ENCODE data around the gene GSX1.
"Not testable (repeated sequence)": the region's sequence is repeated elsewhere in the genome, so short reads cannot be mapped to it uniquely, and the experiment has no call there.

GSX1 gene

GRCh38 chr13:27792393-27793218, at the start of gene GSX1:
Gene GSX1, plus strand, starts transcription at chr13:27792483. Its CDS starts 208 bp downstream, at chr13:27792691.
- no peaks in the 10 kb centered on the region for H3K27me3 ChIP-seq (ENCODE audit: low read depth, low read length)

DNA sequence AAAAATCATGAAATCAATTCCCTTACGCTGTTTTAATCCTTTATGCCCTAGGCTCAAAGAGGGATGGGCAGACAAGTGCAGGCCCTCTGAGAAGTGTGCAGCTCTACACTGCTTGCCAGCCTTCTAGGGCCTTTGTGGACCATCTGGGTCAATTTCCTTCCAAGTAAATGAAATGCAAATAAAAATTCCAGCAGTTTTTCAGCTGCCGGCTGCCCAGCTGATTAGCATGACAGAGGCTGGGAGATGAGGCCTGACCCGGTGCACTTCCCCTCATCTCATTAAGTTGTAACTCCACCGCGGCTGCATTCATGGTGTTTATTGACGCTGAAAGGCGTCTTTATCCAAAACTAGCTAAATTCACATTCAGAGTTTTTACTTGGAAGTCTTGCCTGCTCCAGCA, 47.5 kb upstream of the GSX1 start:
- no peaks in the 10 kb centered on the region for H3K36me3 ChIP-seq (replicated peaks; ENCODE audit: low read depth, low read length)
- no peak overlapping the region for H2AFZ ChIP-seq (ENCODE audit: low read depth, low read length)
- no peak overlapping the region for H3K27ac ChIP-seq (ENCODE audit: low read length)
- no peaks in the 10 kb centered on the region for H3K4me1 ChIP-seq (ENCODE audit: low read length)
- TF ChIP-seq, protein P1, sequence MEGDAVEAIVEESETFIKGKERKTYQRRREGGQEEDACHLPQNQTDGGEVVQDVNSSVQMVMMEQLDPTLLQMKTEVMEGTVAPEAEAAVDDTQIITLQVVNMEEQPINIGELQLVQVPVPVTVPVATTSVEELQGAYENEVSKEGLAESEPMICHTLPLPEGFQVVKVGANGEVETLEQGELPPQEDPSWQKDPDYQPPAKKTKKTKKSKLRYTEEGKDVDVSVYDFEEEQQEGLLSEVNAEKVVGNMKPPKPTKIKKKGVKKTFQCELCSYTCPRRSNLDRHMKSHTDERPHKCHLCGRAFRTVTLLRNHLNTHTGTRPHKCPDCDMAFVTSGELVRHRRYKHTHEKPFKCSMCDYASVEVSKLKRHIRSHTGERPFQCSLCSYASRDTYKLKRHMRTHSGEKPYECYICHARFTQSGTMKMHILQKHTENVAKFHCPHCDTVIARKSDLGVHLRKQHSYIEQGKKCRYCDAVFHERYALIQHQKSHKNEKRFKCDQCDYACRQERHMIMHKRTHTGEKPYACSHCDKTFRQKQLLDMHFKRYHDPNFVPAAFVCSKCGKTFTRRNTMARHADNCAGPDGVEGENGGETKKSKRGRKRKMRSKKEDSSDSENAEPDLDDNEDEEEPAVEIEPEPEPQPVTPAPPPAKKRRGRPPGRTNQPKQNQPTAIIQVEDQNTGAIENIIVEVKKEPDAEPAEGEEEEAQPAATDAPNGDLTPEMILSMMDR (IDR thresholded peaks at IDR 0.05; ENCODE audit: low read depth, low read length): no peak
- TF ChIP-seq EZH2phosphoT487 (IDR thresholded peaks at IDR 0.05; ENCODE audit: low read depth): no peak
- H3K9me3 ChIP-seq (ENCODE audit: insufficient read depth, low read length): no peaks in the 10 kb centered on the region
- H3K9ac ChIP-seq (ENCODE audit: low read length): no peak overlapping the region
- no peak overlapping the region for H3K4me3 ChIP-seq (ENCODE audit: low read length)
- H3K27me3 ChIP-seq (ENCODE audit: low read depth, low read length): no peaks in the 10 kb centered on the region
- H4K20me1 ChIP-seq (ENCODE audit: insufficient read depth, low read length): no peaks in the 10 kb centered on the region
- no peaks in the 10 kb centered on the region for H3K79me2 ChIP-seq (ENCODE audit: low read length)
- H3K4me2 ChIP-seq (ENCODE audit: low read length): no peak overlapping the region

More at GRCh38 chr13:27792393-27793218, at the start of gene GSX1:
- H4K20me1 ChIP-seq (ENCODE audit: insufficient read depth, low read length): no peaks in the 10 kb centered on the region
- peak within 1 kb of the TSS; percentile 74 for H3K4me3 ChIP-seq (ENCODE audit: low read length)
- peak within 1 kb of the TSS; percentile 74 for H3K4me2 ChIP-seq (ENCODE audit: low read length)
- TF ChIP-seq, protein P1 (IDR thresholded peaks at IDR 0.05; ENCODE audit: low read depth, low read length): no peak
- no peak for TF ChIP-seq EZH2phosphoT487 (IDR thresholded peaks at IDR 0.05; ENCODE audit: low read depth)
- H2AFZ ChIP-seq (ENCODE audit: low read depth, low read length): peak within 1 kb of the TSS; percentile 83; the same call in 1 of the 2 replicates
- no peak within 1 kb of the TSS for H3K27ac ChIP-seq (ENCODE audit: low read length)
- H3K36me3 ChIP-seq (replicated peaks; ENCODE audit: low read depth, low read length): no peaks in the 10 kb centered on the region
- H3K79me2 ChIP-seq (ENCODE audit: low read length): no peaks in the 10 kb centered on the region
- peaks cover 15% of the 10 kb centered on the region for H3K4me1 ChIP-seq (ENCODE audit: low read length)
- no peak within 1 kb of the TSS for H3K9ac ChIP-seq (ENCODE audit: low read length)
- H3K9me3 ChIP-seq (ENCODE audit: insufficient read depth, low read length): no peaks in the 10 kb centered on the region

DNA sequence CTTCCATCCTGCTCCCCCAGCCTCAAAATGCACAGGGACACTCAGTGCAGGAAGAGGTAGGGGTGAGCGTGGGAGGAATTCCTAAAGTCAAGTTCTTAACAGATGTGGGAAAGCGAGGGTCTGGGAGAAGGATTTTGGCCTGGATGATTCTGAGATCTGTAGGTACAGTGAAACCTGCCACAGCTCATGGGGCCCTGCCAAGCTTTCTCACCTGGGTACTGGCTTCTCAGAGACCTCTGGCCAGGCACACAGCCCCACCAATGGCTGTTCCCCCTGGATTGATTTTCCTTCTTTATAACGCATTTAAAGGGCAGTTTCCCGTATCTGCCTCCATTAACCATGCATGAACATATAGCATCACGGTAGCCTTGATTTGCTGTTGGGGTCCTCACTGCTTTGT, 47.0 kb upstream of the GSX1 start:
- H2AFZ ChIP-seq (ENCODE audit: low read depth, low read length): no peak overlapping the region
- H3K27ac ChIP-seq (ENCODE audit: low read length): no peak overlapping the region
- no peaks in the 10 kb centered on the region for H3K36me3 ChIP-seq (replicated peaks; ENCODE audit: low read depth, low read length)
- no peaks in the 10 kb centered on the region for H4K20me1 ChIP-seq (ENCODE audit: insufficient read depth, low read length)
- no peaks in the 10 kb centered on the region for H3K9me3 ChIP-seq (ENCODE audit: insufficient read depth, low read length)
- no peaks in the 10 kb centered on the region for H3K79me2 ChIP-seq (ENCODE audit: low read length)
- H3K9ac ChIP-seq (ENCODE audit: low read length): no peak overlapping the region
- no peak for TF ChIP-seq EZH2phosphoT487 (IDR thresholded peaks at IDR 0.05; ENCODE audit: low read depth)
- TF ChIP-seq, protein P1 (IDR thresholded peaks at IDR 0.05; ENCODE audit: low read depth, low read length): no peak
- H3K4me1 ChIP-seq (ENCODE audit: low read length): no peaks in the 10 kb centered on the region
- no peaks in the 10 kb centered on the region for H3K27me3 ChIP-seq (ENCODE audit: low read depth, low read length)
- H3K4me2 ChIP-seq (ENCODE audit: low read length): no peak overlapping the region
- H3K4me3 ChIP-seq (ENCODE audit: low read length): no peak overlapping the region

GRCh38 chr13:27748143-27748542, 44.1 kb upstream of the GSX1 start:
- H3K4me3 ChIP-seq (ENCODE audit: low read length); H3K4me1 ChIP-seq (ENCODE audit: low read length); H2AFZ ChIP-seq (ENCODE audit: low read depth, low read length); H3K9ac ChIP-seq (ENCODE audit: low read length); H3K4me2 ChIP-seq (ENCODE audit: low read length); H4K20me1 ChIP-seq (ENCODE audit: insufficient read depth, low read length); H3K9me3 ChIP-seq (ENCODE audit: insufficient read depth, low read length); H3K27me3 ChIP-seq (ENCODE audit: low read depth, low read length); H3K79me2 ChIP-seq (ENCODE audit: low read length); H3K36me3 ChIP-seq (replicated peaks; ENCODE audit: low read depth, low read length); H3K27ac ChIP-seq (ENCODE audit: low read length): not testable (repeated sequence)

Data from OCI-LY3 (cell line).